K562 (cell line): Measurements from ENCODE around the gene CHCHD10. TPM values are rescaled to one million over a fixed set of nuclear protein-coding genes. Genes with fewer than 3 reads are reported as not detected.

Source experiments
- ATAC-seq: fragments of 200-7000 bp; cut with Tn5 transposase; 3 replicates; pipeline ENCODE4 v1.9.1; 2020; ENCODE audit warnings: moderate library complexity
- BruUV-seq: library from RNA; stranded (reverse); fragments of 400-500 nt; replicated peaks from 2 replicates; lab custom pipeline; 2021; lab: Mats Ljungman, UMichigan
- CTCF ChIA-PET: fragments of 300-600 bp; formaldehyde crosslinking; extraction: SDS; loops from one replicate; lab custom pipeline; 2021; ENCODE audit warnings: low intra/inter-chr PET ratio; lab: Yijun Ruan, JAX
- POLR2A ChIA-PET: fragments of 300-600, 350-650 bp; sonication (Branson Sonifier 250); formaldehyde crosslinking; extraction: SDS; loops from one replicate; lab custom pipeline; 2021; ENCODE audit warnings: antibody characterized with exemption, inconsistent platforms; lab: Yijun Ruan, JAX
- DNase-seq, 4 experiments: peaks; one replicate each; pipeline versions ENCODE4 v3.0.0 to v3.0.0-alpha.2; 2011 to 2018; ENCODE audit warnings: low spot score in 3 of 4, mixed read lengths in 3 of 4; ENCODE audit errors: extremely low read depth in 1 of 4
- FAIRE-seq: peaks from 2 replicates; lab custom pipeline; 2011; peaks lifted over from hg19 to GRCh38; lab: Jason Lieb, UNC
- H2AFZ ChIP-seq: 2 replicates; pipeline ENCODE4 v1.6.0; 2011; ENCODE audit warnings: low read depth, low read length, control low read depth, inconsistent platforms
- H3K27ac ChIP-seq: fragments of 200-600 bp; 3 replicates; pipeline ENCODE4 v1.8.0; 2011; ENCODE audit warnings: low read depth, mild to moderate bottlenecking, control low read depth, inconsistent platforms, low read length, moderate library complexity, mixed read lengths; ENCODE audit errors: extremely low read depth
- H3K27me3 ChIP-seq, 2 experiments: fragments of 300-600 bp in 1 of 2; 2 replicates in 1 of 2; 3 replicates in 1 of 2; pipeline versions ENCODE4 v1.6.0 to v1.8.0; 2011; ENCODE audit warnings: inconsistent platforms in 2 of 2, low read length in 2 of 2, mild to moderate bottlenecking in 1 of 2, mixed read lengths in 1 of 2, moderate library complexity in 1 of 2; ENCODE audit not compliant: control insufficient read depth in 2 of 2, insufficient read depth in 2 of 2
- H3K36me3 ChIP-seq: fragments of 300-600 bp; 3 replicates; pipeline ENCODE4 v1.8.0; 2011; ENCODE audit warnings: mild to moderate bottlenecking, low read length, inconsistent platforms; ENCODE audit not compliant: control insufficient read depth, insufficient read depth
- H3K4me1 ChIP-seq, 2 experiments: fragments of 200-600 bp in 1 of 2; replicated peaks in 1 of 2; 2 replicates in 1 of 2; 3 replicates in 1 of 2; pipeline versions ENCODE4 v1.5.1 to v1.8.0; 2011; ENCODE audit warnings: inconsistent platforms in 2 of 2, low read length in 2 of 2, mild to moderate bottlenecking in 1 of 2, mixed read lengths in 1 of 2, moderate library complexity in 1 of 2; ENCODE audit not compliant: control insufficient read depth in 2 of 2, insufficient read depth in 2 of 2
- H3K4me2 ChIP-seq: 2 replicates; pipeline ENCODE4 v1.6.1; 2011; ENCODE audit warnings: low read length, control low read depth, inconsistent platforms, mixed read lengths; ENCODE audit not compliant: insufficient read depth
- H3K4me3 ChIP-seq: fragments of 200-600 bp; sonication (generic), shearing (Covaris generic); 2 replicates; pipeline ENCODE4 v1.5.1; 2016; ENCODE audit warnings: control low read depth, inconsistent platforms
- H3K79me2 ChIP-seq: fragments of 200-600 bp; 3 replicates; pipeline ENCODE4 v1.8.0; 2011; ENCODE audit warnings: low read length, inconsistent platforms; ENCODE audit not compliant: control insufficient read depth, insufficient read depth
- H3K9ac ChIP-seq, 2 experiments: 2 replicates each; pipeline versions ENCODE4 v1.6.0 to v1.6.1; 2011; ENCODE audit warnings: low read depth in 2 of 2, low read length in 2 of 2, control low read depth in 1 of 2, inconsistent platforms in 1 of 2, mild to moderate bottlenecking in 1 of 2, mixed read lengths in 1 of 2; ENCODE audit not compliant: insufficient read depth in 1 of 2
- H3K9me1 ChIP-seq: one replicate; pipeline ENCODE4 v1.6.0; 2011; ENCODE audit warnings: inconsistent platforms, mild to moderate bottlenecking, low read length, moderate library complexity; ENCODE audit not compliant: control insufficient read depth, insufficient read depth
- H3K9me3 ChIP-seq: replicated peaks from 2 replicates; pipeline ENCODE4 v1.5.1; 2011; ENCODE audit warnings: low read depth, low read length, inconsistent platforms; ENCODE audit not compliant: control insufficient read depth, insufficient read depth
- H4K20me1 ChIP-seq: replicated peaks from 2 replicates; pipeline ENCODE4 v1.6.1; 2011; ENCODE audit warnings: low read length, inconsistent platforms, mixed read lengths; ENCODE audit not compliant: control insufficient read depth, insufficient read depth
- C11orf30 ChIP-seq: fragments of 450-650 bp; IDR thresholded peaks from 2 replicates; pipeline ENCODE4 v1.6.1; 2016; ENCODE audit warnings: low read depth, mild to moderate bottlenecking
- CCNT2 ChIP-seq: IDR thresholded peaks from 2 replicates; pipeline ENCODE4 v1.6.1; 2011; ENCODE audit warnings: borderline replicate concordance, low read depth, mild to moderate bottlenecking, moderate library complexity, mixed read lengths, low read length; ENCODE audit not compliant: insufficient read length; ENCODE audit errors: extremely low read depth
- GABPB1 ChIP-seq: sonication (generic); formaldehyde crosslinking; IDR thresholded peaks from 2 replicates; pipeline ENCODE4 v1.8.0; 2022; ENCODE audit warnings: mild to moderate bottlenecking, missing genetic modification reagents
- ILF3 ChIP-seq: fragments of 450-650 bp; IDR thresholded peaks from 2 replicates; pipeline ENCODE4 v1.6.1; 2018; ENCODE audit warnings: antibody characterized with exemption, mild to moderate bottlenecking, moderate library complexity, borderline replicate concordance
- MLLT1 ChIP-seq, 2 experiments: fragments of 450-650 bp; IDR thresholded peaks; 2 replicates each; pipeline ENCODE4 v1.6.1; 2016
- PHF8 ChIP-seq: fragments of 200-600 bp; sonication (generic); IDR thresholded peaks from 2 replicates; pipeline ENCODE4 v1.6.1; 2012; ENCODE audit warnings: mixed run types, mild to moderate bottlenecking, inconsistent platforms, low read length, moderate library complexity, borderline replicate concordance
- TSHZ1 ChIP-seq: fragments of 250-450 bp; sonication (Bioruptor Pico); IDR thresholded peaks from 2 replicates; pipeline ENCODE4 v1.4.0; 2020; ENCODE audit warnings: mild to moderate bottlenecking, moderate library complexity
- UBTF ChIP-seq, 2 experiments: IDR thresholded peaks; 2 replicates each; pipeline ENCODE4 v1.6.1; 2012; ENCODE audit warnings: improper control_type of control experiment in 2 of 2, low read depth in 2 of 2, low read length in 2 of 2, borderline replicate concordance in 1 of 2
- ZNF785 ChIP-seq: fragments of 250-450 bp; sonication (Bioruptor Pico); IDR thresholded peaks from 2 replicates; pipeline ENCODE4 v1.4.0; 2020; ENCODE audit warnings: mild to moderate bottlenecking
- WGBS: fragments of 100-300 bp; shearing (Covaris generic); methylation state at CpG from one replicate; pipeline ENCODE4 v1.1.6; 2016; ENCODE audit warnings: low coverage, mixed read lengths; ENCODE audit not compliant: insufficient coverage; ENCODE audit errors: missing lambda C conversion rate; 5-methylcytosine and 5-hydroxymethylcytosine counted together
- in situ Hi-C: fragments of 300-500 bp; cut with MboI; formaldehyde crosslinking; loops from 4 replicates; pipeline ENCODE4 v1.15.0; 2018; ENCODE audit warnings: inconsistent platforms, mixed read lengths
- intact Hi-C: fragments of 100-400 bp; cut with micrococcal nuclease; formaldehyde crosslinking; loops from 2 replicates; pipeline ENCODE4 v1.14.2; 2022
- polyA plus RNA-seq, 8 experiments: library from polyadenylated mRNA; depleted of rRNA in 4 of 8; stranded (reverse) in 5 of 8; unstranded in 3 of 8; fragments of >200 nt; fragmentation: Nextera tagmentation in 2 of 8; fragmentation: Illumina TruSeq in 1 of 8; extraction: Ambion mirVana in 2 of 8; extraction: Trizol in 1 of 8; gene quantifications; 2 replicates each; pipeline versions ENCODE4 v1.2.1 to v1.2.3, GENCODE V29; 2011 to 2014; ENCODE audit warnings: inconsistent platforms in 1 of 8, missing spikeins in 1 of 8
- total RNA-seq, 7 experiments: library from RNA; depleted of rRNA in 6 of 7; stranded (reverse); fragments of >200 nt in 6 of 7; fragmentation: Illumina TruSeq in 2 of 7; extraction: Trizol in 2 of 7; gene quantifications; 2 replicates each; pipeline versions ENCODE4 v1.2.1 to v1.2.3, GENCODE V29; 2011 to 2021; ENCODE audit warnings: low replicate concordance in 1 of 7

Gene CHCHD10
- total and polyA plus RNA-seq, 9 of the 15 experiments (the other 6 are each of a cell fraction or from before 2014, with no cell fraction given), result 15.2 to 292 (median 102) TPM

- TF ChIP-seq MLLT1 (IDR thresholded peaks at IDR 0.05) (no peak), UBTF (IDR thresholded peaks at IDR 0.05; ENCODE audit: borderline replicate concordance in 1 of 2, low read depth in 2 of 2, low read length in 2 of 2) (no peak), ZNF785 (CRISPR knock-in tag) (no peak)
Observed at GRCh38 chr22:23773483-23774113, 5.8 kb upstream of the CHCHD10 start (continued).

GRCh38 chr22:23772649-23773473 is 5.1 kb upstream of the CHCHD10 start, which contains the start of gene MMP11:
Gene MMP11 (plus strand): TSS chr22:23772849. CDS start chr22:23772871, 22 bp downstream.
- peaks cover 3 to 30% of the 10 kb centered on the region in 2 experiments; a peak in 3 of 5 replicates for H3K4me1 ChIP-seq
- peak within 1 kb of the TSS; percentile 47 for H3K4me3 ChIP-seq
- H3K27me3 ChIP-seq, result no peaks in the 10 kb centered on the region
- intact Hi-C loops (no loop called here), in situ Hi-C loops (no loop called here)
- no peaks in the 10 kb centered on the region for H4K20me1 ChIP-seq
- H2AFZ ChIP-seq, result peak within 1 kb of the TSS; percentile 97
- DNase-seq (peak; percentile 69 to 83 (median 83)), FAIRE-seq (no peak), ATAC-seq (peak; percentile 71)
- H3K79me2 ChIP-seq, result peaks cover 4% of the 10 kb centered on the region; the same call in 2 of the 3 replicates
- peak within 1 kb of the TSS; percentile 59 to 88 for H3K9ac ChIP-seq
- CTCF ChIA-PET, result interaction anchor here (0.6 kb wide), 1 partner anchor 75 kb away, joined by 5 read pairs; no protein-coding TSS in a partner anchor
- H3K4me2 ChIP-seq, result peak within 1 kb of the TSS; percentile 75
- no peaks in the 10 kb centered on the region for H3K9me3 ChIP-seq
- BruUV-seq, result no TSS peak
- WGBS, result 14% methylated on average over 21 of the region's 79 CpGs
- H3K9me1 ChIP-seq, result no peaks in the 10 kb centered on the region
- 0 out of 3 replicates have a peak within 1 kb of the TSS, but pooled peaks have one; percentile 44 for H3K27ac ChIP-seq
- POLR2A ChIA-PET, result no interaction called here
- no peaks in the 10 kb centered on the region for H3K36me3 ChIP-seq
- TF ChIP-seq PHF8, result peak; percentile 63; the same call in 1 of the 2 replicates
- no peak for TF ChIP-seq GABPB1 (CRISPR knock-in tag)
- TF ChIP-seq C11orf30, result no peak
- TF ChIP-seq CCNT2, result peak; percentile 53
- TF ChIP-seq TSHZ1, result no peak
- no peak for TF ChIP-seq ILF3
